Measurements from ENCODE around the gene GYG2. TPM values are rescaled to one million over a fixed set of nuclear protein-coding genes. Genes with fewer than 3 reads are reported as not detected.
"Not testable (repeated sequence)": the region's sequence is repeated elsewhere in the genome, so short reads cannot be mapped to it uniquely, and the experiment has no call there.

The GYG2 gene
- total RNA-seq, 1 experiment from 2014 or later, result 1.2 TPM

- DNase-seq (ENCODE audit: low read depth), result peak; percentile 8
These were observed 72.8 kb downstream of the GYG2 start for GRCh38 chrX:2901367-2902036.

- no peak for DNase-seq (ENCODE audit: low read depth)
These were observed 74.1 kb downstream of the GYG2 start for GRCh38 chrX:2902841-2903240.

GRCh38 chrX:2903366-2903765 lies 74.6 kb downstream of the GYG2 start:
- no peak for DNase-seq (ENCODE audit: low read depth)

- no peak for DNase-seq (ENCODE audit: low read depth)
These were observed 78.6 kb downstream of the GYG2 start for GRCh38 chrX:2907295-2907694.

- no peak for DNase-seq (ENCODE audit: low read depth)
These were observed 79.5 kb downstream of the GYG2 start for GRCh38 chrX:2908125-2908685.

GRCh38 chrX:2910109-2910508 lies 81.4 kb downstream of the GYG2 start:
- DNase-seq (ENCODE audit: low read depth), result no peak

- no peak for DNase-seq (ENCODE audit: low read depth)
These were observed 84.4 kb downstream of the GYG2 start for GRCh38 chrX:2913118-2913517.

GRCh38 chrX:2917767-2918166 lies 89.0 kb downstream of the GYG2 start:
- no peak for DNase-seq (ENCODE audit: low read depth)

- no peak for DNase-seq (ENCODE audit: low read depth)
These were observed 92.5 kb downstream of the GYG2 start for GRCh38 chrX:2921193-2921592.

- no peak for DNase-seq (ENCODE audit: low read depth)
These were observed 93.0 kb downstream of the GYG2 start for GRCh38 chrX:2921750-2922149.

GRCh38 chrX:2924151-2924550 lies 95.4 kb downstream of the GYG2 start:
- DNase-seq (ENCODE audit: low read depth), result no peak

- DNase-seq (ENCODE audit: low read depth), result not testable (repeated sequence)
These were observed 97.5 kb downstream of the GYG2 start for GRCh38 chrX:2926255-2926654.

GRCh38 chrX:2926664-2927275 lies 98.0 kb downstream of the GYG2 start:
- no peak for DNase-seq (ENCODE audit: low read depth)

GRCh38 chrX:2928191-2928582 lies 99.5 kb downstream of the GYG2 start:
- no peak for DNase-seq (ENCODE audit: low read depth)

GRCh38 chrX:2928583-2929434 lies 100.1 kb downstream of the GYG2 start, which contains the start of gene ARSD:
ARSD (minus strand) TSS chrX:2929339; CDS start chrX:2929275, 64 bp downstream.
- peak; percentile 95 for DNase-seq (ENCODE audit: low read depth)

- no peak for DNase-seq (ENCODE audit: low read depth)
These were observed 102.4 kb downstream of the GYG2 start for GRCh38 chrX:2931155-2931554.

- DNase-seq (ENCODE audit: low read depth), result no peak
These were observed 102.9 kb downstream of the GYG2 start for GRCh38 chrX:2931612-2932011.

Other genes starting within 250 kb of the GYG2 start
- 444 and 519 TPM in 2 replicates for gene CD99, start 137.6 kb upstream of the GYG2 start, total RNA-seq (2014; rRNA removed; shearing (Covaris generic))
- not detected in 2 replicates for gene XG, start 76.9 kb upstream of the GYG2 start, total RNA-seq (2014; rRNA removed; shearing (Covaris generic))
- gene ARSD, start 100.4 kb downstream of the GYG2 start, total RNA-seq (2014; rRNA removed; shearing (Covaris generic)), result 11.2 and 13.5 TPM in 2 replicates
- not detected in 2 replicates for gene ARSH, start 177.6 kb downstream of the GYG2 start, total RNA-seq (2014; rRNA removed; shearing (Covaris generic))
- not detected in 2 replicates for gene ARSF, start 212.5 kb downstream of the GYG2 start, total RNA-seq (2014; rRNA removed; shearing (Covaris generic))